GM12801 (cell line): ENCODE data around the gene CRISPLD2.

ENCODE experiments used
- CTCF ChIP-seq: IDR thresholded peaks from one replicate; pipeline ENCODE4 v1.5.1; 2011; ENCODE audit warnings: control low read depth; ENCODE audit not compliant: insufficient read length; ENCODE audit errors: extremely low read depth

Gene CRISPLD2

GRCh38 chr16:84811529-84811928 lies 8.3 kb upstream of the CRISPLD2 start:
- no peak for TF ChIP-seq CTCF

- TF ChIP-seq CTCF = no peak
Observed at GRCh38 chr16:84813141-84813934, 6.4 kb upstream of the CRISPLD2 start.

GRCh38 chr16:84815462-84815861 lies 4.3 kb upstream of the CRISPLD2 start:
- TF ChIP-seq CTCF = no peak

GRCh38 chr16:84816023-84816422 lies 3.8 kb upstream of the CRISPLD2 start:
- TF ChIP-seq CTCF = no peak

- no peak for TF ChIP-seq CTCF
Observed at GRCh38 chr16:84816485-84816884, 3.3 kb upstream of the CRISPLD2 start.

GRCh38 chr16:84817206-84817605 lies 2.6 kb upstream of the CRISPLD2 start:
- TF ChIP-seq CTCF = no peak

GRCh38 chr16:84817613-84818012 lies 2.2 kb upstream of the CRISPLD2 start:
- no peak for TF ChIP-seq CTCF
